T-helper 1 cell (primary cell): ENCODE results near the gene NANS.
"Not testable (repeated sequence)": the region's sequence is repeated elsewhere in the genome, so short reads cannot be mapped to it uniquely, and the experiment has no call there.

Source experiments
- DNase-seq, 5 donors: peaks; one replicate each; pipeline ENCODE4 v3.0.0-alpha.2; 2012 to 2020

NANS gene

GRCh38 chr9:98039607-98040017, 16.9 kb upstream of the NANS start:
- DNase-seq: no peak

GRCh38 chr9:98040212-98040611, 16.3 kb upstream of the NANS start:
- no peak for DNase-seq

- DNase-seq: no peak
Measured at GRCh38 chr9:98043915-98044314, 12.6 kb upstream of the NANS start.

- peak in 4 of 5 donors; percentile 6 to 79 (median 32) for DNase-seq
Measured at GRCh38 chr9:98045234-98046179, 11.0 kb upstream of the NANS start.

- no peak for DNase-seq
Measured at GRCh38 chr9:98046180-98046543, 10.4 kb upstream of the NANS start.

- DNase-seq: no peak
Measured at GRCh38 chr9:98047002-98047401, 9.5 kb upstream of the NANS start.

GRCh38 chr9:98049288-98050072, 7.1 kb upstream of the NANS start:
- no peak for DNase-seq

GRCh38 chr9:98050351-98050750, 6.2 kb upstream of the NANS start:
- DNase-seq: no peak

- no peak for DNase-seq
Measured at GRCh38 chr9:98054376-98054951, 2.1 kb upstream of the NANS start.

- peak in 1 of 5 donors; percentile 10 for DNase-seq
Measured at GRCh38 chr9:98057138-98057799, 737 bp downstream of the NANS start.

GRCh38 chr9:98062161-98062560, 5.6 kb downstream of the NANS start:
- DNase-seq: no peak

GRCh38 chr9:98064623-98065392, 8.3 kb downstream of the NANS start:
- DNase-seq: no peak

- no peak for DNase-seq
Measured at GRCh38 chr9:98066235-98066634, 9.7 kb downstream of the NANS start.

GRCh38 chr9:98067184-98067583, 10.7 kb downstream of the NANS start:
- DNase-seq: no peak

GRCh38 chr9:98069551-98069950, 13.0 kb downstream of the NANS start:
- no peak for DNase-seq

GRCh38 chr9:98070704-98071103, 14.2 kb downstream of the NANS start:
- no peak for DNase-seq

- DNase-seq: no peak
Measured at GRCh38 chr9:98071737-98072136, 15.2 kb downstream of the NANS start.

GRCh38 chr9:98074115-98074990, 17.8 kb downstream of the NANS start:
- DNase-seq: peak; percentile 32 to 65 (median 54)

GRCh38 chr9:98075332-98075805, 18.8 kb downstream of the NANS start:
- DNase-seq: peak in 1 of 5 donors; percentile 54

GRCh38 chr9:98076514-98076890, 20.0 kb downstream of the NANS start:
- not testable (repeated sequence) for DNase-seq

- DNase-seq: no peak
Measured at GRCh38 chr9:98078895-98079294, 22.4 kb downstream of the NANS start.
